Activated naive CD4-positive, alpha-beta T cell treated with Interleukin-2 at 50 U/mL for 16 hours (primary cell): ENCODE data around the gene ZBED3.
"Not testable (repeated sequence)": the region's sequence is repeated elsewhere in the genome, so short reads cannot be mapped to it uniquely, and the experiment has no call there.

ENCODE experiments used
- DNase-seq: peaks from one replicate; pipeline ENCODE4 v3.0.0-alpha.2; 2020

ZBED3 gene

GRCh38 chr5:77086689-77087483 is at the start of gene ZBED3:
ZBED3 (minus strand) TSS chr5:77087285; CDS start chr5:77077878, 9,407 bp downstream.
- peak; percentile 47 for DNase-seq

- DNase-seq, result no peak
These were observed 46.1 kb upstream of the ZBED3 start for GRCh38 chr5:77133061-77133758.

- no peak for DNase-seq
These were observed 44.3 kb upstream of the ZBED3 start for GRCh38 chr5:77131361-77131760.

- DNase-seq, result no peak
These were observed 42.4 kb upstream of the ZBED3 start for GRCh38 chr5:77129391-77129990.

GRCh38 chr5:77128411-77129061 is 41.5 kb upstream of the ZBED3 start:
- no peak for DNase-seq

- DNase-seq, result no peak
These were observed 36.0 kb upstream of the ZBED3 start for GRCh38 chr5:77123057-77123456.

GRCh38 chr5:77120706-77121105 is 33.6 kb upstream of the ZBED3 start:
- no peak for DNase-seq

- DNase-seq, result no peak
These were observed 33.0 kb upstream of the ZBED3 start for GRCh38 chr5:77120086-77120485.

GRCh38 chr5:77117161-77117560 is 30.1 kb upstream of the ZBED3 start:
- no peak for DNase-seq

- DNase-seq, result not testable (repeated sequence)
These were observed 19.9 kb upstream of the ZBED3 start for GRCh38 chr5:77107035-77107434.

GRCh38 chr5:77104813-77105212 is 17.7 kb upstream of the ZBED3 start:
- DNase-seq, result no peak

- DNase-seq, result no peak
These were observed 16.4 kb upstream of the ZBED3 start for GRCh38 chr5:77103457-77103856.

- DNase-seq, result no peak
These were observed 15.5 kb upstream of the ZBED3 start for GRCh38 chr5:77102549-77102948.

GRCh38 chr5:77101298-77101697 is 14.2 kb upstream of the ZBED3 start:
- no peak for DNase-seq

GRCh38 chr5:77095189-77095588 is 8.1 kb upstream of the ZBED3 start:
- no peak for DNase-seq

GRCh38 chr5:77087484-77088261 is 588 bp upstream of the ZBED3 start:
- DNase-seq, result no peak

- no peak for DNase-seq
These were observed 757 bp downstream of the ZBED3 start for GRCh38 chr5:77086368-77086688.

GRCh38 chr5:77083088-77083487 is 4.0 kb downstream of the ZBED3 start:
- DNase-seq, result no peak

- no peak for DNase-seq
These were observed 4.8 kb downstream of the ZBED3 start for GRCh38 chr5:77082280-77082679.

GRCh38 chr5:77080905-77081304 is 6.2 kb downstream of the ZBED3 start:
- DNase-seq, result no peak

- not testable (repeated sequence) for DNase-seq
These were observed 6.6 kb downstream of the ZBED3 start for GRCh38 chr5:77080479-77080878.

- no peak for DNase-seq
These were observed 9.3 kb downstream of the ZBED3 start for GRCh38 chr5:77077829-77078176.
